HG03575 (cell line): ENCODE results near the gene CXorf65.

Source experiments
- ATAC-seq: cut with Tn5 transposase; IDR thresholded peaks from one replicate; pipeline ENCODE4 v1.9.1; 2021; ENCODE audit not compliant: unreplicated experiment, insufficient number of reproducible peaks, low FRiP score; ENCODE audit errors: extremely low read depth

The CXorf65 gene

DNA sequence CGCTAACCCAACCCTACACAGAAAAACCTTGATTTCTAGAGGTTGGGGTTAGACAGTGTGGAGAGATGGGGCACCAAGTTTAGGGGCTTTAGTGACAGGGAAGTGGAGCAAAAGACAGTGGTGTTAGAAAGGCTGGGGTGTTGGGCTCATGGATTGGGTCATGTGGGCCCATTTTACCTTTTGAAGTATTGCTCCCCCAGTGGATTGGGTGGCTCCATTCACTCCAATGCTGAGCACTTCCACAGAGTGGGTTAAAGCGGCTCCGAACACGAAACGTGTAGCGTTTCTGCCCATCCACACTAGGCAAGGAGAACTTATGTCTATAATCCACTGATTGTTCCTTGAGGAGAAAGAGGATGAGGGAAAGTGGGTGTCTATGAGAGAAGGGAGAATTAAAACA, 2.5 kb upstream of the CXorf65 start:
- no peak for ATAC-seq

DNA sequence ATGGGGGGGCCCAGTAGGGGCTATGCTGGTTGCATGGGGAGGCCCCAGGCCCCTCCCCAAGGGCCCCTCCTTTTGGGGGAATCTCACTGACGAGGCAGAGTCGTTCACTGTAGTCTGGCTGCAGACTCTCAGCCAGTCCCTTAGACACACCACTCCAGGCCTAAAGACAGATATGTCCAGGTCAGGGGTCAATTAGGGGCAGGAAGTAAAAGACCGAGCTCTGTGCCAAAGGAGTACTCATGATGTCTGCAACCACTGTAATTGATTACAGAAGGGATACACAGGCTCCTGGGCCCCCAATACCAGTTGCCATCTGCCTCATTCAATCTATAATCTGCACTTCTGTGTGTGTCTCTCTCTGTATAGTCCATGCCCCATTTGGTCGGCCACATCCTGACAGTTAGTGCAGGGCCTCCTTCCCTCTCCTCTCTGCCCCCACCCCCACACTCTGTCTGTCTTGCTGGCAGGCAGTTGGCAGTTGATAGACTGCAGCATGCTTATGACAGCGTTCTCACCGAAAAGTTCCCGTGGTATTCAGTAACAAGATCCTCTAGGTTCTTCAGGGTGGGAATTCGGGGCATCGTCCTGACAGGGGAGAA, 1.3 kb upstream of the CXorf65 start:
- ATAC-seq, result no peak

DNA sequence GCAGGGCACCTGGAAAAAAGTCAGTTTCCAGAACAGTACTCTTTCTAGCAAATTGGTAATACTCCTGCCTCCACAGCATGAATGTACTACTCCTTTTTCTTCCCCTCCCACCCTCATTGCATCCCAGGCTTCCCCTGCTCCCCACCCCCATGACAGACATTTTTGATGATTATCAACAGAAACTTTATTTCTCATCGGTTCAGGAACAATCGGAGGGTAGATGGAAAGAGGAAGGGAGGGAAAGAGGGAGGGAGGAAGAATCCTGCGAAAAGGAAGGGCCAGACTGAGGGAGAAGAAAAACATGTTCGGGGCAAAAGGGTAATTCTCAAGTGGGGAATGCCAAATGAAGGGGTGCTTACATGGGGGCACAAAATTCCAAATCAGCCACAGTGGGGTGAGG, 705 bp upstream of the CXorf65 start:
- ATAC-seq, result no peak

DNA sequence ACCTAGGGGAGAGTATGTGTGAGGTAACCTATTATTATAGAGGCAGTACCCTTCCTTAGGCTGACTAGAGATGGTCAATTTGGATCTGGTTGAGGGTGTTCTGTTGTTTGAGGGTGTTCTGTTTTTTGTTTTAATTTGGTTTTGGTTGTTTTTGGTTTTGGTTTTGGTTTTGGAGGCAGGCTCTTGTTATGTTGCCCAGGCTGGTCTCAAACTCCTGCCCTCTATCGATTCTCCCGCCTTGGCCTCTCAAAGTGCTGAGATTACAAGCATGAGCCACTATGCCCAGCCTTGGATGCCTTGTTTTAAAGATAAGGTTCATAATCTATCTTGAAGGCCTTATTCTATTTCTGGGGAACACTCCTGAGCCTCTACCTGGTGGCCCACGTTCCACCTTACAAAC, 912 bp downstream of the CXorf65 start:
- ATAC-seq, result no peak

DNA sequence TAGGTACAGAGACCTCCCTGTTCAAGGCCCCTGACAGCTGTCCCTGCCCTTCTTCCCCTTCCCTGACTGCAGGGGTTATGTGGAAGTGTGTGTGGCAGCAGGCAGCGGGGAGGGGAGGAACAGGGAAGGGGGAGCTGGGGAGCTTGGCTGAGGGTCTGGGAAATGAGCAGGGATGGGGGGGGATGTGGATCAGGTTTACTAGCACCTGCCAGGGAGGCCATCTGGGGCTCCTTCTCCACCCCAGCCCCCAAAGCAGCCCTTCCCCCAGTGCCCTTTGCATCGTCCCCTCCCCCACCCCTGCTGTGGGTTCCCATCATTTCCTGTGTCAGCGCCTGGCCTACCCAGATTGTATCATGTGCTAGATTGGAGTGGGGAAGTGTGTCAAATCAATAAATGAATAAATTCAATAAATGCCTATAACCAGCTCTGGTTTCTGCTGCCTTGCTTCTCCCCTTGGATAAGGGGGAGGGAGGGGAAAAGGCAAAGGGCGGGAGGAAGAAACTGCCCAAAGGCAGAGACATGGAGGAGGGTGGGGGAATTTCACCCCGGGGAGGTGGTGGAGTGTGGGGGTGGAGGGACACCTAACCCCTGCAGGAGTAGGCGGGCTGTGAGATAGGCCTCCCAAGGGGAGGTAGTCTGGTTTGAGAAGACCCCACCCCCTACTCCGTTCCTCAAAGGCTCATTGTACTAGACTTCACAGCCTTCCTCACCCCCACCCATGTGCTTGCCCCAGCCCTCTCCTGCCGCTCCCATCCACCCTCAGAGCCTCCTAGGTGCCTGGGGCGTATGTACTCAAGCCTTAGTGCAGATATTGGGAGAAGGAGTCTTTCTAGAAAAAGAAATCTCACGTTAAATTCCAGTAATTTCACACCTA, 3.2 kb downstream of the CXorf65 start:
- ATAC-seq, result no peak

DNA sequence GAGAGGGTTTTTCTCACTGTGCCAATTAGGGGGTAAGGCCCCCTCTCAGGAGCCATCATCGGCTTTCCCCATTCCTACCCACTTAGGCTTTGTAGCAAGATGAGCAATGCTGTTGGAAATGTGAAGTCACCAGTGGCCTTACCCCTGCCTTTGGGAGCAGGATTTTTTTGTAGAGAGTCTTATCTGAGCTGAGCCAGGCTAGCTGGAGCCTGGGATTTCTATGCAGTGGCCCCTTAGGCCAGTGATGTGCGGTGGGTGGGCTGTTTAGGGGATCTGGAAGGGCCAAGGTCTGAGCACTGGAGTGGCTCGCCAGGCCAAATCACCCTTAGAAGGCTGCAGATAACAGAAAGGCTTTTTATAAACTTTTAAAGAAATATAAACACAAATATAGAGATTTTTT, 4.2 kb downstream of the CXorf65 start:
- ATAC-seq, result no peak

DNA sequence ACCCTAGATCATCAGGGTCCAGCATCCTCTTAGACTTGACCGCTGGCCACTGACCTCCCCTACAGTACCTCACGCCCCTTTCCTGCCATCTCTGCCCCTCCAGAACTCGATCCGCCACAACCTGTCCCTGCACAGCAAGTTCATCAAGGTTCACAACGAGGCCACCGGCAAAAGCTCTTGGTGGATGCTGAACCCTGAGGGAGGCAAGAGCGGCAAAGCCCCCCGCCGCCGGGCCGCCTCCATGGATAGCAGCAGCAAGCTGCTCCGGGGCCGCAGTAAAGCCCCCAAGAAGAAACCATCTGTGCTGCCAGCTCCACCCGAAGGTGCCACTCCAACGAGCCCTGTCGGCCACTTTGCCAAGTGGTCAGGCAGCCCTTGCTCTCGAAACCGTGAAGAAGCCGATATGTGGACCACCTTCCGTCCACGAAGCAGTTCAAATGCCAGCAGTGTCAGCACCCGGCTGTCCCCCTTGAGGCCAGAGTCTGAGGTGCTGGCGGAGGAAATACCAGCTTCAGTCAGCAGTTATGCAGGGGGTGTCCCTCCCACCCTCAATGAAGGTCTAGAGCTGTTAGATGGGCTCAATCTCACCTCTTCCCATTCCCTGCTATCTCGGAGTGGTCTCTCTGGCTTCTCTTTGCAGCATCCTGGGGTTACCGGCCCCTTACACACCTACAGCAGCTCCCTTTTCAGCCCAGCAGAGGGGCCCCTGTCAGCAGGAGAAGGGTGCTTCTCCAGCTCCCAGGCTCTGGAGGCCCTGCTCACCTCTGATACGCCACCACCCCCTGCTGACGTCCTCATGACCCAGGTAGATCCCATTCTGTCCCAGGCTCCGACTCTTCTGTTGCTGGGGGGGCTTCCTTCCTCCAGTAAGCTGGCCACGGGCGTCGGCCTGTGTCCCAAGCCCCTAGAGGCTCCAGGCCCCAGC, 5.7 kb downstream of the CXorf65 start:
- no peak for ATAC-seq

DNA sequence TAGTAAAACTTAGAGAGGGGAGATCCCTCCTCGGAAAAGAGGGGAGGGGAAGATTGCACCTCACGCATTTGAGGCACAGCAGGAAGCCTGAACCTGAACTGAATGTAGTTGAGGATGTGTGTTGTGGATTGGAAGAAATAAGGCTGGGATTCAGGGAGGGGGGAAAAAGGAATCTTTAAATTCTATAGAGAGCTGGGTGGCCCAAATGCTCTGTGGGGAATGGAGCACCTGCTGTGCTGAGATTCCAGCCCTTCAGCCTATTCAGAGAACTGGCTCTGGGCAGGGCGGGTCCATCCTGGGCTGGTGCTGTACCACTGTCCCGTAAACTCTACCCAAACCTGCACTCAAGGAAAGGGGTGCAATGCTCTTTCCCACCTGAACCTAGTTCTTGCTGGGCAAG, 6.8 kb downstream of the CXorf65 start:
- no peak for ATAC-seq

DNA sequence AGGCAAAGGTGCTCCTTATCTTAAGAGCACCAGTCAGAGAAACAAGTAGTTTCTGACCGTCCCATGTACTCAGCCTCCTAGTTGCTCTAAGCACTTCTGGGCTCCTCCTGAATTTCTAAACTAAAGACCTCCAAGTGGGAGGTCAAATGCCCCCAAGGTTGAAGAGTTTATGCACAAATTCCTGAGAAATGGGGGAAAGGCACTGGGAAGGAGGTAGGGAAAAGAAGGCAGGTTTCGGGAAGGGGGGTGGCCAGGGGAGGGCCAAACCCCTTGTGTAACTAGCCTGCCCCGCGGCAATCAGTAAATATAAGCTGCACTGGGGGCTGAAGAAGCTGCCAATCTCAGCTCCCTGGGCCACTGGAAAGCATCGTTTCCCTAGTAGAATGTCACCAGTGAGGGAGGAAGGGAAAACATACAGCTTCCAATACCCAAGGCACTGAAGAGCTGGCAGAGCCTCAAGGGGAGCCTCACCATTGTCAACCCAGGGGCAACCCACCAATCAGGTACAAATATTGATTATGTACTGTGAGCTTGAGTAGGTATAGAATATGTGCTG, 7.5 kb downstream of the CXorf65 start:
- ATAC-seq, result no peak

DNA sequence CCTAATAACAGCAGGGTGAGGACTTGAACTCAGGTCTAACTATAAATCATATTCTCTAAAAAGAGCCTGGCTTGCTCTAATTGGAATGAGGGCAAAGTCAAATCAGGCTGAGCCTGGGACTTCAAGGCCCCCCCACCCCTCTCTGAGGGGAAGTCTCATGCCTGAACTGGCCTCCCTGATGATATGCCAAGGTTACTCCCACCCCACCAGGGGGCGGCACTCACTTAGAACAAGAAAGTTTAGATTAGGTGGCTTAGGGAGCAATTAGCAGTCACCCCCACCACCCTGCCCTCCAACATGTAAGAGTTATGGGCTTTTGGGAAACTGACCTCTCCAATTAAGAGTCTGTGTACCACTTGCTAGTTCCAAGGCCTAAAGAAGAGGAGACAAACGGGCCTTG, 8.2 kb downstream of the CXorf65 start:
- no peak for ATAC-seq

DNA sequence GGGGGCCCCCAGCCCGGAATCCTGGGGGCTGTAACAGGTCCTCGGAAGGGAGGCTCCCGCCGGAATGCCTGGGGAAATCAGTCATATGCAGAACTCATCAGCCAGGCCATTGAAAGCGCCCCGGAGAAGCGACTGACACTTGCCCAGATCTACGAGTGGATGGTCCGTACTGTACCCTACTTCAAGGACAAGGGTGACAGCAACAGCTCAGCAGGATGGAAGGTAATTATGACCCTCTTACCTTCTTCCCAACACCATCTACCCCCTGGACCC, 9.8 kb downstream of the CXorf65 start:
- ATAC-seq, result no peak

DNA sequence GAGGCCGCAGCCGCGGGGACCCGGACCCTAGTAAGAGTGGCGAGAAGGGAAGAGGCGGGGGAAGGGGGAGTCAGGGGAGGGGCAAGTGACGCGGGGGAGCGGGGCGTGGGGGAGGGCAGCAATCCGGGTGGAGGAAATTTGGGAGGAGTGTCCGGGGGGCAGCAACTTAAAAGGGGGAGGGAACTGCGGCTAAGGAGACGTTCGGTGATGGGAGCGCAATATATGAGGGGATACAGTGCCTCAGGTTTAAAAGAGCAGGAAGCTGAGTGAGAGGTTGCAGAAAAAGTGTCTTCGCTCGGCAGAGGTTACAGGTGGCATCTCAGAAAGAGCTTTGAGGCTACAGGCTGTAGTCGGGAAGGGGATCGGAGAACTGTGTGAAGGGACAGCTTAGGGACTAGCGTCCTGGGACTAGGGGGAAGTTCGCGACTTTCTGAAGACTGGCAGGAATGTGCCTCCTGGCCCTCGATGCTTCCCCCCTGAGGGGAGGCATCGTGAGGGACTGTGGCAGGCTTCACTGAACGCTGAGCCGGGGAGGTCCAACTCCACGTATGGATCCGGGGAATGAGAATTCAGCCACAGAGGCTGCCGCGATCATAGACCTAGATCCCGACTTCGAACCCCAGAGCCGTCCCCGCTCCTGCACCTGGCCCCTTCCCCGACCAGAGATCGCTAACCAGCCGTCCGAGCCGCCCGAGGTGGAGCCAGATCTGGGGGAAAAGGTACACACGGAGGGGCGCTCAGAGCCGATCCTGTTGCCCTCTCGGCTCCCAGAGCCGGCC, 10.4 kb downstream of the CXorf65 start:
- ATAC-seq, result no peak

DNA sequence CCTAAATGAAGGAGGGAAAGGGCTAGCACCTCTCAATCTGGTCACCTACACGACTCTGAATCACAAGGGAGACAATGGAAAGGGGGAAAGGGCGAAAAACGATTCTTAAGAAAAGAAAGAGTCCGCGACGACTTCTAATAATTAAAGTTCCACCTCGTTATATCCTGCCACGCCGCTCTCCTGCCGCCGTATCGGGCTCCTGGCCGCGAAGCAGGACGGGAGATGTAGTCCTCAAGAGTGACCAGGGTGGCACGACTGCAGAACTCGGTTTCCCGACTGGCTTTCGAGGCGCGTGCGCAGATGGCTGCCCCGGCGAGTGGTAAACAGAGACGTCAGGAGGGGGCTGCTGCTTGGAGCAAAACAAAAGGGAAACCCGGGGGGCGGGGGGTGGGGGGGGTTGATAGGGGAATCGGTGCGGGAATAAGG, 11.0 kb downstream of the CXorf65 start, which contains the start of gene FOXO4:
FOXO4 (plus strand) TSS at position 297 of the 426 bp plus-strand sequence. CDS start 678 bp downstream, outside the sequence.
- no peak for ATAC-seq

DNA sequence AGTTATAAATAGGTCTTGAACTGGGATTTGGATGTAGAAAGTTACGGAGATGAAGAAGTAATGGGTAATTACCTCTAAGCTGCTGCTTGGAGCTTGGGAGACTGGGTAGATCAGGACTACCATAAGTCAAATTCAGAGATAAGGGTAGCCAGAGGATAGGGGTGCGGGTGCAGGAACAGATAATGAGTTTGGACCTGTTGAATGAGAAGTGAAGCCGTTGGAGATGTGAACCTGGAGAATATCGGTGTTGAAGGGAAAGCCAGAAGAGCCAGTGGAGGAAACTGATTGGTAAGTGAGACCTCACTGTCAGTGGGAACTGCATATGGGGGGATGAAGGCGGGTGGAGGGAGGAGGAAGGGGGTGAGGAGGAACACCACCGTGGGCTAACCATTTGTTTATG, 11.5 kb downstream of the CXorf65 start:
- ATAC-seq, result no peak

DNA sequence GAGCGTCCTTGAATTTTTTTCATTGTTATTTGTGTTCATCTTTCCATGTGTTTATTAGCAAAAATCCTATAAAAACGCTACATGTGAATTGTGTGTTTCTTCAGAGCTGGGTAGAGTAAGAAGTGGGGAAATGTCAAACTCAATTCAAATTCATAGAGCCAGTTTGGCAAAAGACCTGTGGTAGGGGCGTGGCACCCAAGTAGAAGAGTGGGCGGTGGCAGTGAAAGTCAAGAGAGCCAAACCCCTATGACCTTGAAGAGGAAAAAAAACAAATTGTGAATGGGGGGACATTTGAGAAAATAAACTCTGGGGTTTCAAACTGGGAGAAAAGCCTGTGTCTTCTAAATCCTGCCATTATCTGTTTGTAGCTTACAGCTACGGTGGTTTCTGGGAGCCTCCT, 15.3 kb downstream of the CXorf65 start:
- ATAC-seq, result no peak

DNA sequence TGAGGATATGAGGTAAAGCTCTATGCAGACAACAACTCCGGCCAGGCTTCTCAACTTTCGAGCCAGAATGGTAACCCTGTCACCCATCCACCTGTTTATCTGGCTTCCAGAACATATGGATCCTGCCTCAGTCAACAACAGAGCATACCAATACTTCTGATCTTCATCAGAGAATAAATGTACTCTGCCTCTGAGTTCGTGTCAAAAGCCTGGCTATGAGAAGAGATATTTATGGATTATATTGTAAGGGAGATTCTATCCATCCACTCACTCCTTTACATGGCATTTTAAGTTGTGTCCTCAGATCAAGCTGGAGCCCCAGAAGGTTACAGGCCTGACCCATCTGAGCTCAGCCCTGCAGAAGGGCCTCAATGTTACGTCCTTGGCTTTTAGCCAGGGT, 20.6 kb downstream of the CXorf65 start:
- no peak for ATAC-seq

DNA sequence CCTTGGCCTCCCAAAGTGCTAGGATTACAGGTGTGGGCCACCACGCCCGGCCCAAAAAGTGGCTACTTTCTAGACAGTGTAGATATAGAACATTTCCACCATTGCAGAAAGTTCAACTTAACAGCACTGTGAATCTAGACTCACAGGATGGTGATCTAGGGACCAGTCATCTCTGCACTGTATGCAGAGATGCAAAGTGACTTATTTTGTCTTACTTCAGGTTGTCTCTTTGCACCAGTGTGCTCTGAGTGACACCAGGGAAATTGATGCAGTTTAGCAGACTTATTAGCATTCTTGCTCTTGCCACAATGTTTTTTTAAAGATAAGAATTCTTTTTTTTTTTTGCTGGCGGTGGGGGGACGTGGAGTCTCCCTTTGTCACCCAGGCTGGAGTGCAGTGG, 23.7 kb downstream of the CXorf65 start:
- no peak for ATAC-seq

DNA sequence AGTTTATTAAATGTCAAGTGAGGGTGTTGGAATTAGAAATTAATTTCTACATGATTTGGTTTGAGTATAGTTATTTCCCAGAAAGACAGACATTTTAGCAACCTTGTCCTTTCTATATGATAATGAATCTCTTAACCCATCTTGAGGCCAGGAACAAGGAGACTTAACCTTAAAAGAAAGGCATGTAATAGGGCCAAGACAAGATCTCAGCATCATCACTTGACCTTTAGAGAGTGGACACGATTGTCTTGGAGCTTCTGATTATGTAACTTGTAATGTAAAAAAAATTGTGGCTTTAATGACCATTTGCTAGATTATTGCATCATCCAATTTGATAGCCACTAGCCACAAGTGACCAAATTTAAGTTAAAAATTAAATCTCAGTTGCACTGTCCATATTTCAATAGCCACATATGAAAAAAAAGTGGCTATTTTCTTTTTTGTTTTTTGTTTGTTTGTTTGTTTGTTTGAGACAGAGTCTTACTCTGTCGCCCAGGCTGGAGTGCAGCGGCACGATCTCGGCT, 24.4 kb downstream of the CXorf65 start:
- ATAC-seq, result no peak
